ENCODE data around the gene ARHGAP40. TPM values are rescaled to one million over a fixed set of nuclear protein-coding genes. Genes with fewer than 3 reads are reported as not detected.

ARHGAP40 gene
- total and polyA plus RNA-seq, 2 of the 13 experiments (the other 11 are each of a cell fraction or from before 2014, with no cell fraction given), result 0.75 to 2.1 TPM

- H2AFZ ChIP-seq (ENCODE audit: low read length), result no peak overlapping the region
- intact Hi-C loops (cut with micrococcal nuclease; ENCODE audit: unreplicated experiment) (no loop called here), in situ Hi-C loops (cut with HindIII; ENCODE audit: extremely low pct_ligation_motif_present, low pct_unique_long_range_greater_than_20kb) (loop anchor here (25.0 kb wide), 1 partner anchor 406 kb away; no protein-coding TSS in a partner anchor)
- H3K4me2 ChIP-seq (ENCODE audit: low read depth, low read length), result no peak overlapping the region
- FAIRE-seq, result no peak
- H3K36me3 ChIP-seq (replicated peaks in 1 of 2; ENCODE audit: control insufficient read depth in 1 of 2, insufficient read depth in 2 of 2, low read length in 2 of 2), result no peaks in the 10 kb centered on the region
- TF ChIP-seq SAFB2 (CRISPR knock-in tag; IDR thresholded peaks at IDR 0.05; ENCODE audit: borderline replicate concordance, low read depth), result no peak
- TF ChIP-seq ZNF770 (CRISPR knock-in tag; IDR thresholded peaks at IDR 0.05), result peak; percentile 36; the same call in 1 of the 2 replicates
- BruUV-seq (replicated peaks), result no TSS peak
- no peaks in the 10 kb centered on the region for H3K9me3 ChIP-seq (ENCODE audit: low read length)
- no peaks in the 10 kb centered on the region for H3K79me2 ChIP-seq (ENCODE audit: insufficient read depth, low read length)
- no peak overlapping the region for H3K4me3 ChIP-seq (replicated peaks in 1 of 3; ENCODE audit: insufficient read depth in 1 of 3, low read depth in 2 of 3, low read length in 3 of 3)
- H3K4me1 ChIP-seq (ENCODE audit: insufficient read depth, low read length), result no peaks in the 10 kb centered on the region
- no peak overlapping the region for H3K9ac ChIP-seq (ENCODE audit: insufficient read depth, low read depth, low read length)
- DNase-seq (ENCODE audit: low spot score), result no peak
- H3K27me3 ChIP-seq (ENCODE audit: control insufficient read depth in 1 of 2, insufficient read depth in 2 of 2, low read length in 2 of 2), result no peaks in the 10 kb centered on the region; a peak in 1 of 5 replicates
- no peaks in the 10 kb centered on the region for H4K20me1 ChIP-seq (ENCODE audit: insufficient read depth, low read length)
- whole genome bisulfite sequencing (ENCODE audit: low lambda C conversion rate), result 48% methylated on average over 5 of the region's 5 CpGs
- ChIA-PET POLR2A (interaction anchor here (0.7 kb wide), 1 partner anchor 331 kb away, joined by 3 read pairs; the partner anchor contains the start of gene DHX35), CTCF (ENCODE audit: low intra/inter-chr PET ratio, low total read pairs) (no interaction called here)
- ATAC-seq, result no peak
- H3K27ac ChIP-seq (ENCODE audit: extremely low read length, insufficient read depth, low read length), result no peak overlapping the region
Observed at GRCh38 chr20:38631155-38632022, 29.8 kb downstream of the ARHGAP40 start.

GRCh38 chr20:38633577-38634093, 32.0 kb downstream of the ARHGAP40 start:
- in situ Hi-C loops (cut with HindIII; ENCODE audit: extremely low pct_ligation_motif_present, low pct_unique_long_range_greater_than_20kb) (loop anchor here (25.0 kb wide), 1 partner anchor 404 kb away; no protein-coding TSS in a partner anchor), intact Hi-C loops (cut with micrococcal nuclease; ENCODE audit: unreplicated experiment) (no loop called here)
- peak; percentile 84 for FAIRE-seq
- BruUV-seq (replicated peaks), result no TSS peak
- DNase-seq (ENCODE audit: low spot score), result peak; percentile 71
- Histone ChIP-seq H3K36me3 (replicated peaks in 1 of 2; ENCODE audit: control insufficient read depth in 1 of 2, insufficient read depth in 2 of 2, low read length in 2 of 2) (no peaks in the 10 kb centered on the region), H4K20me1 (ENCODE audit: insufficient read depth, low read length) (no peaks in the 10 kb centered on the region), H3K27ac (ENCODE audit: extremely low read length, insufficient read depth, low read length) (no peak overlapping the region), H3K4me3 (replicated peaks in 1 of 3; ENCODE audit: insufficient read depth in 1 of 3, low read depth in 2 of 3, low read length in 3 of 3) (no peak overlapping the region), H3K4me2 (ENCODE audit: low read depth, low read length) (no peak overlapping the region), H3K79me2 (ENCODE audit: insufficient read depth, low read length) (no peaks in the 10 kb centered on the region), H3K4me1 (ENCODE audit: insufficient read depth, low read length) (peaks cover 8% of the 10 kb centered on the region), H3K27me3 (ENCODE audit: control insufficient read depth in 1 of 2, insufficient read depth in 2 of 2, low read length in 2 of 2) (no peaks in the 10 kb centered on the region; a peak in 1 of 5 replicates), H3K9me3 (ENCODE audit: low read length) (no peaks in the 10 kb centered on the region), H3K9ac (ENCODE audit: insufficient read depth, low read depth, low read length) (no peak overlapping the region), H2AFZ (ENCODE audit: low read length) (no peak overlapping the region)
- peak; percentile 91 for ATAC-seq
- POLR2A ChIA-PET, result interaction anchor here (0.7 kb wide), 1 partner anchor 33 kb away, joined by 3 read pairs; no protein-coding TSS in a partner anchor
- CTCF ChIA-PET (ENCODE audit: low intra/inter-chr PET ratio, low total read pairs), result interaction anchor here (2.6 kb wide), 1 partner anchor 118 kb away, joined by 9 read pairs; no protein-coding TSS in a partner anchor
- WGBS (ENCODE audit: low lambda C conversion rate), result 26% methylated on average over 12 of the region's 13 CpGs
- TF ChIP-seq ATRX (CRISPR knock-in tag; IDR thresholded peaks at IDR 0.05; ENCODE audit: borderline replicate concordance) (no peak), PCBP1 (IDR thresholded peaks at IDR 0.05; ENCODE audit: borderline replicate concordance, low read depth, low read length) (0 out of 2 replicates have a peak, but pooled peaks have one; percentile 58), SNAI1 (CRISPR knock-in tag; IDR thresholded peaks at IDR 0.05; ENCODE audit: borderline replicate concordance) (no peak), ETS1 (CRISPR knock-in tag; IDR thresholded peaks at IDR 0.05) (no peak), ZNF724P (CRISPR knock-in tag; IDR thresholded peaks at IDR 0.05; ENCODE audit: borderline replicate concordance) (0 out of 2 replicates have a peak, but pooled peaks have one; percentile 56), ZNF121 (CRISPR knock-in tag; IDR thresholded peaks at IDR 0.05) (0 out of 2 replicates have a peak, but pooled peaks have one; percentile 35), ZNF430 (CRISPR knock-in tag; IDR thresholded peaks at IDR 0.05) (no peak), NONO (IDR thresholded peaks at IDR 0.05) (no peak), NONO (CRISPR knock-in tag; conservative IDR thresholded peaks at IDR 0.05) (0 out of 2 replicates have a peak, but pooled peaks have one; percentile 25), YEATS2 (CRISPR knock-in tag; IDR thresholded peaks at IDR 0.05; ENCODE audit: borderline replicate concordance) (peak; percentile 55; the same call in 1 of the 2 replicates), SKI (IDR thresholded peaks at IDR 0.05; ENCODE audit: partially characterized antibody) (no peak)
